Hypothalamus (tissue), 51 donors: Measurements from ENCODE around the gene PAN3.

Source experiments
- DNase-seq, 51 donors: peaks; one replicate each; lab custom pipeline; 2025; lab: John Stamatoyannopoulos, UW

PAN3 gene

GRCh38 chr13:28204043-28204442 lies 65.7 kb downstream of the PAN3 start:
- no peak for DNase-seq

- no peak for DNase-seq
Observed at GRCh38 chr13:28204690-28205443, 66.5 kb downstream of the PAN3 start.

GRCh38 chr13:28218679-28219078 lies 80.3 kb downstream of the PAN3 start:
- DNase-seq = no peak

- no peak for DNase-seq
Observed at GRCh38 chr13:28219408-28220099, 81.2 kb downstream of the PAN3 start.

- DNase-seq = no peak
Observed at GRCh38 chr13:28220166-28220565, 81.8 kb downstream of the PAN3 start.

- DNase-seq = no peak
Observed at GRCh38 chr13:28229522-28230411, 91.4 kb downstream of the PAN3 start.

GRCh38 chr13:28231642-28232041 lies 93.3 kb downstream of the PAN3 start:
- DNase-seq = no peak

- no peak for DNase-seq
Observed at GRCh38 chr13:28237944-28238343, 99.6 kb downstream of the PAN3 start.

GRCh38 chr13:28239374-28239773 lies 101.0 kb downstream of the PAN3 start:
- DNase-seq = no peak

GRCh38 chr13:28245465-28245864 lies 107.1 kb downstream of the PAN3 start:
- DNase-seq = no peak

GRCh38 chr13:28246891-28247290 lies 108.5 kb downstream of the PAN3 start:
- DNase-seq = no peak

- DNase-seq = no peak
Observed at GRCh38 chr13:28248080-28248479, 109.7 kb downstream of the PAN3 start.

GRCh38 chr13:28250542-28250941 lies 112.2 kb downstream of the PAN3 start:
- DNase-seq = no peak

- no peak for DNase-seq
Observed at GRCh38 chr13:28251466-28251865, 113.1 kb downstream of the PAN3 start.

GRCh38 chr13:28252547-28252946 lies 114.2 kb downstream of the PAN3 start:
- no peak for DNase-seq

GRCh38 chr13:28257305-28257704 lies 119.0 kb downstream of the PAN3 start:
- DNase-seq = no peak

GRCh38 chr13:28258417-28258816 lies 120.1 kb downstream of the PAN3 start:
- no peak for DNase-seq

- DNase-seq = no peak
Observed at GRCh38 chr13:28267497-28267896, 129.2 kb downstream of the PAN3 start.

GRCh38 chr13:28268800-28269223 lies 130.5 kb downstream of the PAN3 start:
- no peak for DNase-seq

- no peak for DNase-seq
Observed at GRCh38 chr13:28271056-28271840, 132.9 kb downstream of the PAN3 start.
